NB4 (cell line): ENCODE results near the gene GLT1D1.

Experiments used
- CTCF ChIP-seq: IDR thresholded peaks from one replicate; pipeline ENCODE4 v1.5.1; 2012; ENCODE audit warnings: low read depth, low read length
- MAX ChIP-seq: IDR thresholded peaks from 2 replicates; pipeline ENCODE4 v1.6.1; 2011; ENCODE audit warnings: low read depth, low read length

GRCh38 chr12:129028844-129029243 is 175.6 kb downstream of the GLT1D1 start:
- TF ChIP-seq CTCF (no peak), MAX (no peak)
